ENCODE measurements around the gene KIFC1.

The KIFC1 gene

GRCh38 chr6:33433001-33433543 is 41.4 kb downstream of the KIFC1 start:
- TF ChIP-seq CTCF (IDR thresholded peaks at IDR 0.05; ENCODE audit: extremely low read depth, missing control alignments), result no peak
- DNase-seq (ENCODE audit: low spot score), result no peak

DNA sequence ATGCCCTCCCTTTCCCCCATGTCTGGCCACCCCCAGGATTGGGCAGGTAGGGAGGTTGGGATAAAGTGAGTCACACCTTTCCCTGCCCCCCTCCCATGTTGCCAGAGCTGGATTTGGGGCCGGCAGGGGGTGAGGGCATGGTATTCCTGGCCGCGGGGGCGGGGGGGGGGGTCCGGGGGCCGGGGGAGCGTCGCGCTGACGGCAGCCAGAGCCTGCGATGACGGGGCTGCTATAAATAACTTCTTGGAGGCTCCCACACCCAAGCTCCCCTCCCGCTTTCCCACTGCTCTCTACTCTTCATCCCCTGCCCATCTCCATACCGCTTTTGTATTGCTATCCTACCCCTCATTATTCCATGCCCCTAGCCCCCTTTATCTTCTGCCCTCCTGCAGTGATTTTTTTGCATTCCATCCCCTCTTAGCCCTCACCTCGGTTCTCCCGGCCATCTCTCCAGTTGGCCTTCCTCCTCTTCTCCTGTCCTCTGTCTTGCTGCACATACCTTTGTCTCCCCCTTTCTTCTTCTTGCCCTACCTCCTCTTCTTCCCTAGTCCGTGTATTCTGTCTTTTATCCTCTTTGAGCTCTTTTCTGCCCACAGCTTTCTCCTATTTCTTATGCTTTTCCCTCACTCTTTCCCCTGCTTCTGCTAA is 42.0 kb downstream of the KIFC1 start:
- no peak for DNase-seq (ENCODE audit: low spot score)
- no peak for TF ChIP-seq CTCF (IDR thresholded peaks at IDR 0.05; ENCODE audit: extremely low read depth, missing control alignments)

DNA sequence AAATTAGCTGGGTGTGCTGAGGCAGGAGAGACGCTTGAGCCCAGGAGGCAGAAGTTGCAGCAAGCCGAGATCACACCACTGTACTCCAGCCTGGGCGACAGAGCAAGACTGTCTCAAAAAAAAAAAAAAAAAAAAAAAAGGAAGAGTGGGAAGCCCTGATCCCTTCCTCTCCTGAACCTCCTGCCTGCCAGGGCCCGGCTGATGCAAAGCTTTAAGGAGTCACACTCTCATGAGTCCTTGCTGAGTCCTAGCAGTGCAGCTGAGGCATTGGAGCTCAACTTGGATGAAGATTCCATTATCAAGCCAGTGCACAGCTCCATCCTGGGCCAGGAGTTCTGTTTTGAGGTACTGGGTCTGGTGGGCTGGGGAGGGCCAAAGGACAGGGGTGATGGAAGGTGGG is 43.3 kb downstream of the KIFC1 start:
- no peak for TF ChIP-seq CTCF (IDR thresholded peaks at IDR 0.05; ENCODE audit: extremely low read depth, missing control alignments)
- no peak for DNase-seq (ENCODE audit: low spot score)

DNA sequence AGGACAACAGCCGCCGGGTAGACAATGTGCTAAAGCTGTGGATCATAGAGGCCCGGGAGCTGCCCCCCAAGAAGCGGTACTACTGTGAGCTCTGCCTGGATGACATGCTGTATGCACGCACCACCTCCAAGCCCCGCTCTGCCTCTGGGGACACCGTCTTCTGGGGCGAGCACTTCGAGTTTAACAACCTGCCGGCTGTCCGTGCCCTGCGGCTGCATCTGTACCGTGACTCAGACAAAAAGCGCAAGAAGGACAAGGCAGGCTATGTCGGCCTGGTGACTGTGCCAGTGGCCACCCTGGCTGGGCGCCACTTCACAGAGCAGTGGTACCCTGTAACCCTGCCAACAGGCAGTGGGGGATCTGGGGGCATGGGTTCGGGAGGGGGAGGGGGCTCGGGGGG is 46.0 kb downstream of the KIFC1 start:
- no peak for DNase-seq (ENCODE audit: low spot score)
- no peak for TF ChIP-seq CTCF (IDR thresholded peaks at IDR 0.05; ENCODE audit: extremely low read depth, missing control alignments)

DNA sequence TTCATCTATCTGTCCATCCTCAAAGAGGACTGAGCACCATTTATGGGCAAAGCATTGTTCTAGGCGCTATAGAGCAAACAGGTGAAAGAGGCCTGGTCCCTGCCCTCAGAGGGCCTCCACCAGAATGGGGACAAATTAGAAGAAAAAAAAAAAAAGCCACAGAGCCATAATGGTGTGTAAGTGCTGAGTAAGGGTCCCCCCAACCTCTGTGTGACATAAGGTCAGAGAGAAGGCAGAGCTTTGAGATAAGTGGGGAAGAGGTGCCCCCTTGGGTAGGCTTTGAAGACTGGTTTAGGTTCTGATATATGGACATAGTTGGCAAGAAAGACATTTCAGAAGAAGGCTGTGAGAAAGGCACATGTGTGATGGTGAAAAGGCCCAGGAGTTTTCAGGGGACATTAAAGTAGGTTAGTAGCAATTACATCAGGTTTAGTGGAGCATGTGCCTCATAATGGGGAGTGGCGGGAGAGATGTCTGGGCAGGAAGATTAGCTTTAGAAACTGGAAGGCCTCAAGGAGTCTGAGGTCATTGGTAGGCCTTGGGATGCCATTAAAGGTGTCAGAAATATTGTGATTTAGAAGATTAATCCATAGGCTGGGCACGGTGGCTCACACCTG is 47.5 kb downstream of the KIFC1 start:
- no peak for DNase-seq (ENCODE audit: low spot score)
- no peak for TF ChIP-seq CTCF (IDR thresholded peaks at IDR 0.05; ENCODE audit: extremely low read depth, missing control alignments)

DNA sequence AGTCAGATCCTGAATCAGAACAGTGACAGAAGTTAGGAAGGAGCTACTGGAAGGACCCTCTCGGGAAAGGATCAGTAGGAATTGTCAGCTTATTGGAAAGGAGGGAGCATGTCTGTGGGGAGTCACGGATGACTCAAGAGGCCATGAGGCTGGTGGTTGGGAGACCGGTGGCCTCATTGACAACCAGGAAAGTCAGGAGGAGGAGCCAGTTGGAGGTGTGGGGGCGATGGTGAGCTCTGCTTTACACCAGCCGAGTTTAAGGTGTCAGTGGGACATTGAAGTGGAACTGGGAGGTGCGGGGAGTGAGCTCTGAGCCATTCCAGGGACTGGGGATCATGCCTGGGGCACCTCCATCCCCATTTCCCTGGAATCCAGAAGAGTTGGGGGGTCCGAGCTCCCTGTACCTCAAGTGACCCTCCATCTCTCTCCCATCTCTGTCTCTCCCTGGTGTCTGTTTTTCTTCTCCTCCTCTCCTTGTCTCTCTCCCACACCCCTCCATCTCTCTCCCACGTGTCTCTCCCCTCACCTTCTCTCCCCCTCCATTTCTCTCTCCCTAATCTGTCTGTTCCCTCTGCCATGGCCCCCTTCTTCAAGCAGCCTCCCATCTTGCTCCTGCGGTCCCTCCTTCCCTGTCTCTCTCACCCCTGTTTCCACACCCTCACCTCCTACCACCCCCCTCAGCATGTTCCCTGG is 48.5 kb downstream of the KIFC1 start:
- no peak for DNase-seq (ENCODE audit: low spot score)
- TF ChIP-seq CTCF (IDR thresholded peaks at IDR 0.05; ENCODE audit: extremely low read depth, missing control alignments), result no peak
